Fibroblast of mammary gland (primary cell): ENCODE data around the gene CRACR2B.

ENCODE experiments used
- DNase-seq: peaks from one replicate; pipeline ENCODE4 v3.0.0-alpha.2; 2010; ENCODE audit warnings: low read depth
- H3K4me3 ChIP-seq: 2 replicates; pipeline ENCODE4 v1.5.1; 2011; ENCODE audit warnings: low read depth, mild to moderate bottlenecking, low read length, moderate library complexity; ENCODE audit not compliant: control insufficient read depth
- CTCF ChIP-seq: conservative IDR thresholded peaks from 2 replicates; pipeline ENCODE4 v1.5.1; 2011; ENCODE audit warnings: low read depth, low read length, inconsistent platforms; ENCODE audit not compliant: control insufficient read depth, insufficient read depth

The CRACR2B gene

GRCh38 chr11:804599-804964 is 23.1 kb upstream of the CRACR2B start:
- TF ChIP-seq CTCF = no peak
- no peak for DNase-seq
- peak overlapping the region; percentile 63 for H3K4me3 ChIP-seq

GRCh38 chr11:808427-809286 is 19.1 kb upstream of the CRACR2B start:
- H3K4me3 ChIP-seq = peak overlapping the region; percentile 92
- DNase-seq = peak; percentile 88
- no peak for TF ChIP-seq CTCF

- no peak for TF ChIP-seq CTCF
- peak within 1 kb of the TSS; percentile 92 for H3K4me3 ChIP-seq
- DNase-seq = peak; percentile 95
Observed at GRCh38 chr11:809287-810039, 18.3 kb upstream of the CRACR2B start, which contains the start of gene RPLP2. RPLP2 (plus strand) TSS chr11:809967; CDS start chr11:810235, 268 bp downstream.

- peak overlapping the region; percentile 92 for H3K4me3 ChIP-seq
- no peak for DNase-seq
- TF ChIP-seq CTCF = no peak
Observed at GRCh38 chr11:810040-810567, 17.6 kb upstream of the CRACR2B start.

- peak overlapping the region; percentile 92 for H3K4me3 ChIP-seq
- peak; percentile 4 for TF ChIP-seq CTCF
- DNase-seq = peak; percentile 32
Observed at GRCh38 chr11:811446-812245, 16.1 kb upstream of the CRACR2B start.

GRCh38 chr11:812390-812789 is 15.3 kb upstream of the CRACR2B start:
- DNase-seq = no peak
- no peak overlapping the region for H3K4me3 ChIP-seq
- TF ChIP-seq CTCF = no peak
